ENCODE measurements around the gene USP47.
A peak's percentile ranks its signal among the peaks of the same experiment; 100 is the strongest.

USP47 gene

GRCh38 chr11:11810764-11811726, 30.7 kb upstream of the USP47 start:
- ATAC-seq (ENCODE audit: low read depth) (no peak), DNase-seq (ENCODE audit: low spot score) (no peak)
- no peak overlapping the region for H3K27ac ChIP-seq (ENCODE audit: poor library complexity, severe bottlenecking)
- no peaks in the 10 kb centered on the region for H3K36me3 ChIP-seq (ENCODE audit: low read depth)
- H3K4me1 ChIP-seq (ENCODE audit: insufficient read depth, poor library complexity, severe bottlenecking): no peaks in the 10 kb centered on the region
- no peaks in the 10 kb centered on the region for H3K9me3 ChIP-seq (ENCODE audit: severe bottlenecking)
- H3K4me3 ChIP-seq (ENCODE audit: severe bottlenecking): no peak overlapping the region
- no peak for TF ChIP-seq CTCF (IDR thresholded peaks at IDR 0.05; ENCODE audit: poor library complexity, severe bottlenecking)
- H3K27me3 ChIP-seq (ENCODE audit: insufficient read depth, poor library complexity, severe bottlenecking): no peaks in the 10 kb centered on the region

- Histone ChIP-seq H3K27me3 (ENCODE audit: insufficient read depth, poor library complexity, severe bottlenecking) (no peaks in the 10 kb centered on the region), H3K4me3 (ENCODE audit: severe bottlenecking) (no peak overlapping the region), H3K4me1 (ENCODE audit: insufficient read depth, poor library complexity, severe bottlenecking) (no peaks in the 10 kb centered on the region), H3K36me3 (ENCODE audit: low read depth) (no peaks in the 10 kb centered on the region), H3K27ac (ENCODE audit: poor library complexity, severe bottlenecking) (peak overlapping the region; percentile 27), H3K9me3 (ENCODE audit: severe bottlenecking) (no peaks in the 10 kb centered on the region)
- TF ChIP-seq CTCF (IDR thresholded peaks at IDR 0.05; ENCODE audit: poor library complexity, severe bottlenecking): no peak
- ATAC-seq (ENCODE audit: low read depth): peak; percentile 98
- DNase-seq (ENCODE audit: low spot score): no peak
Measured at GRCh38 chr11:11813288-11813962, 28.3 kb upstream of the USP47 start.

- Histone ChIP-seq H3K36me3 (ENCODE audit: low read depth) (no peaks in the 10 kb centered on the region), H3K4me3 (ENCODE audit: severe bottlenecking) (no peak overlapping the region), H3K27ac (ENCODE audit: poor library complexity, severe bottlenecking) (no peak overlapping the region), H3K27me3 (ENCODE audit: insufficient read depth, poor library complexity, severe bottlenecking) (no peaks in the 10 kb centered on the region), H3K9me3 (ENCODE audit: severe bottlenecking) (no peaks in the 10 kb centered on the region), H3K4me1 (ENCODE audit: insufficient read depth, poor library complexity, severe bottlenecking) (no peaks in the 10 kb centered on the region)
- ATAC-seq (ENCODE audit: low read depth) (no peak), DNase-seq (ENCODE audit: low spot score) (no peak)
- no peak for TF ChIP-seq CTCF (IDR thresholded peaks at IDR 0.05; ENCODE audit: poor library complexity, severe bottlenecking)
Measured at GRCh38 chr11:11814614-11815452, 26.9 kb upstream of the USP47 start.

GRCh38 chr11:11816511-11817314, 25.1 kb upstream of the USP47 start:
- no peak overlapping the region for H3K4me3 ChIP-seq (ENCODE audit: severe bottlenecking)
- no peak for TF ChIP-seq CTCF (IDR thresholded peaks at IDR 0.05; ENCODE audit: poor library complexity, severe bottlenecking)
- DNase-seq (ENCODE audit: low spot score) (no peak), ATAC-seq (ENCODE audit: low read depth) (no peak; the same call in 2 of the 3 replicates)
- H3K36me3 ChIP-seq (ENCODE audit: low read depth): no peaks in the 10 kb centered on the region
- H3K9me3 ChIP-seq (ENCODE audit: severe bottlenecking): no peaks in the 10 kb centered on the region
- H3K27ac ChIP-seq (ENCODE audit: poor library complexity, severe bottlenecking): no peak overlapping the region
- H3K4me1 ChIP-seq (ENCODE audit: insufficient read depth, poor library complexity, severe bottlenecking): no peaks in the 10 kb centered on the region
- H3K27me3 ChIP-seq (ENCODE audit: insufficient read depth, poor library complexity, severe bottlenecking): no peaks in the 10 kb centered on the region
